Lower lobe of right lung (tissue), 2 donors: ENCODE measurements around the gene EPHA8. TPM values are rescaled to one million over a fixed set of nuclear protein-coding genes. Genes with fewer than 3 reads are reported as not detected.

Experiments
- ATAC-seq, 2 donors: fragments of 200-7000 bp; cut with Tn5 transposase; one replicate each; pipeline ENCODE4 v1.9.1; 2020 to 2022; ENCODE audit warnings: mild to moderate bottlenecking in 2 of 2, moderate library complexity in 2 of 2
- DNase-seq: peaks from one replicate; pipeline ENCODE4 v3.0.0-alpha.2; 2020
- H3K27ac ChIP-seq: fragments of 200-600 bp; one replicate; pipeline ENCODE4 v1.8.0; 2022
- H3K27me3 ChIP-seq: fragments of 200-600 bp; one replicate; pipeline ENCODE4 v1.8.0; 2022; ENCODE audit warnings: low read depth
- H3K36me3 ChIP-seq: fragments of 200-600 bp; one replicate; pipeline ENCODE4 v1.8.0; 2022; ENCODE audit warnings: mild to moderate bottlenecking
- H3K4me1 ChIP-seq: fragments of 200-600 bp; one replicate; pipeline ENCODE4 v1.8.0; 2022
- H3K4me3 ChIP-seq: fragments of 200-600 bp; one replicate; pipeline ENCODE4 v1.8.0; 2022; ENCODE audit warnings: mild to moderate bottlenecking
- H3K9me3 ChIP-seq: fragments of 200-600 bp; one replicate; pipeline ENCODE4 v1.8.0; 2022
- CTCF ChIP-seq: fragments of 200-600 bp; IDR thresholded peaks from one replicate; pipeline ENCODE4 v1.8.0; 2022; ENCODE audit warnings: antibody characterized with exemption, mild to moderate bottlenecking
- intact Hi-C: fragments of 100-400 bp; cut with DNase I; formaldehyde crosslinking; loops from one replicate; pipeline ENCODE4 v1.11.0; 2022
- total RNA-seq: library from RNA; stranded (reverse); fragmentation: NEBNext Ultra II Directional; extraction: Animal tissue kit (Norgen Biotek cat#: 25700); gene quantifications from one replicate; pipeline ENCODE4 v1.2.1, GENCODE V29; 2021
- donor health status: DM: no; HTN: yes; CAD: no; lungs with severe emphysema.

The EPHA8 gene
- total RNA-seq, 1 donor from 2014 or later: not detected

GRCh38 chr1:22579541-22580155 lies 16.4 kb downstream of the EPHA8 start:
- peaks cover 3% of the 10 kb centered on the region for H3K27me3 ChIP-seq
- H3K36me3 ChIP-seq: no peaks in the 10 kb centered on the region
- intact Hi-C loops: no loop called here
- no peak overlapping the region for H3K4me3 ChIP-seq
- H3K4me1 ChIP-seq: no peaks in the 10 kb centered on the region
- DNase-seq: no peak
- no peak overlapping the region for H3K27ac ChIP-seq
- no peaks in the 10 kb centered on the region for H3K9me3 ChIP-seq
- TF ChIP-seq CTCF: no peak
- no peak for ATAC-seq

GRCh38 chr1:22582661-22583635 lies 19.7 kb downstream of the EPHA8 start:
- Histone ChIP-seq H3K36me3 (no peaks in the 10 kb centered on the region), H3K4me1 (no peaks in the 10 kb centered on the region), H3K27ac (no peak overlapping the region), H3K27me3 (peaks cover 13% of the 10 kb centered on the region), H3K9me3 (no peaks in the 10 kb centered on the region), H3K4me3 (no peak overlapping the region)
- TF ChIP-seq CTCF: no peak
- intact Hi-C loops: no loop called here
- no peak for DNase-seq
- ATAC-seq: no peak

- TF ChIP-seq CTCF: no peak
- ATAC-seq (no peak), DNase-seq (no peak)
- intact Hi-C loops: no loop called here
- no peak overlapping the region for H3K27ac ChIP-seq
- H3K36me3 ChIP-seq: no peaks in the 10 kb centered on the region
- no peaks in the 10 kb centered on the region for H3K4me1 ChIP-seq
- peaks cover 19% of the 10 kb centered on the region for H3K27me3 ChIP-seq
- no peak overlapping the region for H3K4me3 ChIP-seq
- no peaks in the 10 kb centered on the region for H3K9me3 ChIP-seq
Observed at GRCh38 chr1:22584001-22584562, 20.8 kb downstream of the EPHA8 start.

- Histone ChIP-seq H3K36me3 (no peaks in the 10 kb centered on the region), H3K4me1 (no peaks in the 10 kb centered on the region), H3K9me3 (no peaks in the 10 kb centered on the region), H3K4me3 (no peak overlapping the region), H3K27ac (no peak overlapping the region), H3K27me3 (peaks cover 20% of the 10 kb centered on the region)
- DNase-seq (no peak), ATAC-seq (no peak)
- intact Hi-C loops: no loop called here
- TF ChIP-seq CTCF: no peak
Observed at GRCh38 chr1:22584970-22585369, 21.7 kb downstream of the EPHA8 start.

GRCh38 chr1:22585471-22585870 lies 22.2 kb downstream of the EPHA8 start:
- H3K4me3 ChIP-seq: no peak overlapping the region
- no peak for TF ChIP-seq CTCF
- no peaks in the 10 kb centered on the region for H3K4me1 ChIP-seq
- no peak for DNase-seq
- no peak overlapping the region for H3K27ac ChIP-seq
- H3K27me3 ChIP-seq: peaks cover 20% of the 10 kb centered on the region
- ATAC-seq: no peak
- H3K9me3 ChIP-seq: no peaks in the 10 kb centered on the region
- H3K36me3 ChIP-seq: no peaks in the 10 kb centered on the region
- intact Hi-C loops: no loop called here
